RWPE1 (cell line): ENCODE data around the gene VGLL3.

Experiments
- CTCF ChIA-PET: fragments of 350-600 bp; sonication (Branson Sonifier 250); formaldehyde crosslinking; extraction: SDS; loops from one replicate; lab custom pipeline; 2021; lab: Yijun Ruan, JAX
- POLR2A ChIA-PET: fragments of 400-600 bp; formaldehyde crosslinking; extraction: SDS; loops from one replicate; lab custom pipeline; 2020; ENCODE audit warnings: antibody characterized with exemption; ENCODE audit not compliant: low non-redundant PET; lab: Yijun Ruan, JAX
- DNase-seq: peaks from one replicate; pipeline ENCODE4 v3.0.0; 2012; ENCODE audit warnings: low spot score
- H3K27ac ChIP-seq: fragments of 450-650 bp; 2 replicates; pipeline ENCODE4 v1.5.1; 2017
- TF ChIP-seq, protein P1 (sequence below): fragments of 450-650 bp; conservative IDR thresholded peaks from 2 replicates; pipeline ENCODE4 v1.5.1; 2017; ENCODE audit warnings: low read depth, mild to moderate bottlenecking

The VGLL3 gene

DNA sequence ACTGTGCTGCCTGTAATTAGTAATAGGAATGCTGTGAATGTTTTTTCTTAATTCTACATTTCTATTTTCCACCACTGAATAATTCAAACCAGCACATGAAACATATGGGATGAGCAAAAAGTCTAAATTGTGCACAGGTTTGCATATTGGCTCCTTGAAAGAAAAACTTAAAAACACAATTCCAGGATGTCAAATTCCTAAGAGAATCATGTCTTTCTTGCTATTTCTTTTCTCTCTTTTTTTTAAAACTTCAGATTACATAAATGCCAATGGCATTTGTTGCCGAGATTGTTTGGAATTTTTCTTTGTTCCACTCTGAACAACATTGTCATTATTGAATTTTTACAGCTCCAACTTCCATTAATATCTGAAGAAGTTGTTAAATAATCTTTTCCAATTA, 60.8 kb downstream of the VGLL3 start:
- H3K27ac ChIP-seq, result no peak overlapping the region
- POLR2A ChIA-PET, result no interaction called here
- no peak for DNase-seq
- TF ChIP-seq, protein P1, sequence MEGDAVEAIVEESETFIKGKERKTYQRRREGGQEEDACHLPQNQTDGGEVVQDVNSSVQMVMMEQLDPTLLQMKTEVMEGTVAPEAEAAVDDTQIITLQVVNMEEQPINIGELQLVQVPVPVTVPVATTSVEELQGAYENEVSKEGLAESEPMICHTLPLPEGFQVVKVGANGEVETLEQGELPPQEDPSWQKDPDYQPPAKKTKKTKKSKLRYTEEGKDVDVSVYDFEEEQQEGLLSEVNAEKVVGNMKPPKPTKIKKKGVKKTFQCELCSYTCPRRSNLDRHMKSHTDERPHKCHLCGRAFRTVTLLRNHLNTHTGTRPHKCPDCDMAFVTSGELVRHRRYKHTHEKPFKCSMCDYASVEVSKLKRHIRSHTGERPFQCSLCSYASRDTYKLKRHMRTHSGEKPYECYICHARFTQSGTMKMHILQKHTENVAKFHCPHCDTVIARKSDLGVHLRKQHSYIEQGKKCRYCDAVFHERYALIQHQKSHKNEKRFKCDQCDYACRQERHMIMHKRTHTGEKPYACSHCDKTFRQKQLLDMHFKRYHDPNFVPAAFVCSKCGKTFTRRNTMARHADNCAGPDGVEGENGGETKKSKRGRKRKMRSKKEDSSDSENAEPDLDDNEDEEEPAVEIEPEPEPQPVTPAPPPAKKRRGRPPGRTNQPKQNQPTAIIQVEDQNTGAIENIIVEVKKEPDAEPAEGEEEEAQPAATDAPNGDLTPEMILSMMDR, result no peak
- CTCF ChIA-PET, result no interaction called here

DNA sequence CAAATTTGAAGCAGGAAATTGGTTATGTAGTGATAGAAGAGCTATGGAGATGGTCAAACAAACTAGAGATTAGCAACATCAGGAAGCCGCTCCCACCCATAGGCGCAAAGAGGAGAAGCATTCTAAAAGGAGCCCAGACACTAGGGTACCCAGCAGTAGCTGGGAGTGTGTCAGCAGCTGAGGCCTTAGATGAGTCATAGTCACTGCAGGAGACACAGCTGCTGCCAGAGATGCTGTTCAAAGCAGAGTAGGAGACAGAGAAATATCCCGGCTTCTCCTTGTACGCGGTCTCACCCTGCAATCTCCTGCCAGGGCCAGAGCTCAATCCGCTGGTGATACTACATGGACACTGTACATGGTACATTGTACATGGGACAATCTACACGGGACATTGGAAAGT, 61.9 kb downstream of the VGLL3 start:
- POLR2A ChIA-PET, result no interaction called here
- DNase-seq, result no peak
- no peak overlapping the region for H3K27ac ChIP-seq
- TF ChIP-seq, protein P1, result no peak
- CTCF ChIA-PET, result no interaction called here

DNA sequence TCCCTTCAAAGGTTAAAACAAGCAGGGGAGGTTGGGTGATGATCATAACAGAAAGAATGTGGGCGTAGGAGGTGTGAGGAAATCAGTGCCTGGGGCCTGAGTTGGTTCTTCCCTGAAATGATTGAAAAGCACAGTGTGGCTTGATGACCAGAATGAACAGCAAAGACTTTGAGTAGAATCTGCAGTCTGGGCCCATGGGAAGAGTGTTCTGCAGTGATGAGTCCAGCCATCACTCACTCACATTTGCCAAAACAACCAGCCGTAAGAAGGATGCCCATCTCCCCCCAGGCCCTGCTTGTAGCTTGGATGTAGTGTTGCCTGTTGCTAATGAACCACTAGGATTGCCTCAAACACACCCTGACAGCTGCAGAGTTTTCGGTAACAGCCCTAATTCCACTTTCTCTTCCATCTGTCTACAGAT, 67.9 kb downstream of the VGLL3 start:
- peak; percentile 68 for DNase-seq
- CTCF ChIA-PET, result no interaction called here
- H3K27ac ChIP-seq, result peak overlapping the region; percentile 62
- POLR2A ChIA-PET, result no interaction called here
- TF ChIP-seq, protein P1, result no peak

DNA sequence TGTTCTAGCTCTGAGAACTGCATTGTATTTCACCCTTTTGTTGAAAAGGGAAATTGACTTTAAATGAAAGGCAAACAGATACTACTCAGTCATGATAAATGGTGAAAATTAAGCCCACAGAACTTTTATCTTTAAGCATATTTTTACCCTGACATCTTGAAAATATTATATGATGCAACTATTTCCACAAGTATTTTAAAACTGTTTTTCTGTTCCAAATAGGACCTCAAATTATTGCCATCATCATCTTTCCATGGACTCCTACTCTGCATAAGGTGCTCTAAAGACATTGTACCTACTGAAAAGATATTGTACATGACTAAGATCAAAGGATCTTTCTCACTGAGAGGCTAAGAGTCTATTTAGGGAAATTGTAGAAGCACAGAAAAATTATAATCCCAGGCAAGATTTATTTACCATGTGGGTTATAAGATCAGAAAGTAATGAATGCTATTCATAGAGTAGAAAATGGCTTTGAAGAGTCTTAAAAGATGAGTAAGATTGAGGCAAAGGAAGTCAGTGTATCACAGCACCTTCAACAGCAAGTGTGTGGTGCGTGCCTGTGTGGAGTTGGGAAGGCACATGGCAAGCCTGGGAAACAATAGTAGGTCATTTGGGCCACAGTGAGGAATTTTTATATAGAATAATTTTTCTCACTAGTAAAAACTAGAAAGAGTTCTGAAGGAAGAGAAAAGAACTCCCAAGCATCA, 68.8 kb downstream of the VGLL3 start:
- POLR2A ChIA-PET, result no interaction called here
- TF ChIP-seq, protein P1, result no peak
- no peak overlapping the region for H3K27ac ChIP-seq
- CTCF ChIA-PET, result no interaction called here
- DNase-seq, result no peak

DNA sequence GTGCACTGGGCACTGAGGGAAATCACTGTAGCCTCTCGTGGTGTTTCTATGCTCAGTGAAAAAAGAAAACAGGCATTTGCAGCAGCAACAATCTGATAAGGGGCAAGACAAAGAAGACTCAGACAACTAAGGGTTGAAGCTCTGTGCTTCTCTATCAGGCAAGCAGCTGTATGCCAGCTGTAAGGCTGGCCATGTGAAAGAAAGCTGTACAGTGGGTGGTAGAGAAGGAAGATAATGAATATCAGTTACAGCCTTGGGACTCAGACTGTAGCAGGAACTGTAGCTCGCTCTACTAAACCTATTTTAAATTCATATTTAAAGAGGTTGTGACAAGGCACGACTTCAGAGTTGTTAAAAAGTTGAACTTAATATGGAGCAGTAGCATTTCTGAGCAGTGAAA, 76.3 kb downstream of the VGLL3 start:
- POLR2A ChIA-PET, result no interaction called here
- H3K27ac ChIP-seq, result no peak overlapping the region
- CTCF ChIA-PET, result no interaction called here
- TF ChIP-seq, protein P1, result no peak
- DNase-seq, result no peak

DNA sequence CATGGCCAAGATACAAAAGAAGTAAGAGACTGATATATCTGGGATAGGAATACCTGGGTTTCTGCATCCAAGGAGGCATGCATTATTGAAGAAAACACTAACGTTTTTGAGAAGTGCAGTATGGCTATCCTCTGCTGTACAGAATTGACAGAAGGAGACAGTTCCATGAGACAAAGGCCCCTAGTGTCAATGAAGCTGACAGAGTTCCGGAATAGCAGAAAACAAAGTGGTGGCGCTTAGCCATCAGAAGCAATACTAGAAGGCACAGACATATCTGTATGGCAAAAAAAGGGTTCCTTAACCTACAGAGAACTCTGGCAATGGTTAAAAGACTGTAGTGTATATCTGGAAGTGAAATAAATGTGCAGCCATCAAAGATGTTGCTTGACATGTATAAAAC, 77.8 kb downstream of the VGLL3 start:
- DNase-seq, result no peak
- no peak overlapping the region for H3K27ac ChIP-seq
- CTCF ChIA-PET, result no interaction called here
- TF ChIP-seq, protein P1, result no peak
- POLR2A ChIA-PET, result no interaction called here
